Measurements from ENCODE around the gene IL15RA. TPM values are rescaled to one million over a fixed set of nuclear protein-coding genes. Genes with fewer than 3 reads are reported as not detected.

Gene IL15RA
- total and polyA plus RNA-seq, 4 donors: 13.2 to 67.7 (median 32.7) TPM

DNA sequence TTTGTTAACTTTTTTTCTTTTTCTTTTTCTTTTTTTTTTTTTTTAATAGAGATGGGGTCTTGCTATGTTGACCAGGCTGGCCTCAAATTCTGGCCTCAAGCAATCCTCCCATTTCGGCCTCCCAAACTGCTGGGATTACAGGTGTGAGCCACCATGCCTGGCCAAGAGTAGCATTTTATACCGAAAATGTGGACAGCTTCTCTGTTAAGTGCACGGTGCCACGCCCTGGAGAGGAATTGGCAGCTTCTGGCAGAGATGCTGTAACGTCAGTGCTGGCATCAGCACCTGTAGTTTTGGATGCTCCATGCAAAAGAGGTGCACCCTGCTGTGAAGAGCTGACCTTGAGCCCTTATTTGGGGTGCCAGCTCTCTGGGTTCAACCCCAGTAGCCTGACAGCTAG, 18.2 kb downstream of the IL15RA start:
- H3K4me1 ChIP-seq (ENCODE audit: control insufficient read depth in 5 of 5, insufficient read depth in 5 of 5, low read length in 5 of 5): no peaks in the 10 kb centered on the region
- H3K36me3 ChIP-seq (ENCODE audit: control insufficient read depth in 4 of 4, insufficient read depth in 4 of 4, low read length in 4 of 4): peaks cover 0 to 41% (median 0%) of the 10 kb centered on the region in 4 donors
- no peak for ATAC-seq (ENCODE audit: insufficient read depth, low FRiP score)
- H3K9me3 ChIP-seq (ENCODE audit: control insufficient read depth in 4 of 4, insufficient read depth in 3 of 4, low read length in 3 of 4): no peaks in the 10 kb centered on the region
- H3K4me3 ChIP-seq: no peak overlapping the region
- H3K9ac ChIP-seq (ENCODE audit: insufficient read depth in 1 of 2, low read length in 2 of 2): no peak overlapping the region
- TF ChIP-seq, protein P1, sequence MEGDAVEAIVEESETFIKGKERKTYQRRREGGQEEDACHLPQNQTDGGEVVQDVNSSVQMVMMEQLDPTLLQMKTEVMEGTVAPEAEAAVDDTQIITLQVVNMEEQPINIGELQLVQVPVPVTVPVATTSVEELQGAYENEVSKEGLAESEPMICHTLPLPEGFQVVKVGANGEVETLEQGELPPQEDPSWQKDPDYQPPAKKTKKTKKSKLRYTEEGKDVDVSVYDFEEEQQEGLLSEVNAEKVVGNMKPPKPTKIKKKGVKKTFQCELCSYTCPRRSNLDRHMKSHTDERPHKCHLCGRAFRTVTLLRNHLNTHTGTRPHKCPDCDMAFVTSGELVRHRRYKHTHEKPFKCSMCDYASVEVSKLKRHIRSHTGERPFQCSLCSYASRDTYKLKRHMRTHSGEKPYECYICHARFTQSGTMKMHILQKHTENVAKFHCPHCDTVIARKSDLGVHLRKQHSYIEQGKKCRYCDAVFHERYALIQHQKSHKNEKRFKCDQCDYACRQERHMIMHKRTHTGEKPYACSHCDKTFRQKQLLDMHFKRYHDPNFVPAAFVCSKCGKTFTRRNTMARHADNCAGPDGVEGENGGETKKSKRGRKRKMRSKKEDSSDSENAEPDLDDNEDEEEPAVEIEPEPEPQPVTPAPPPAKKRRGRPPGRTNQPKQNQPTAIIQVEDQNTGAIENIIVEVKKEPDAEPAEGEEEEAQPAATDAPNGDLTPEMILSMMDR (IDR thresholded peaks at IDR 0.05; ENCODE audit: control extremely low read depth, extremely low read depth): no peak
- DNase-seq: no peak
- no peaks in the 10 kb centered on the region for H3K27me3 ChIP-seq (ENCODE audit: control insufficient read depth in 3 of 3, insufficient read depth in 3 of 3, low read length in 2 of 3)
- WGBS, 2 donors: 90 to 95% methylated on average over 5 of the region's 5 CpGs
- no peak overlapping the region for H3K27ac ChIP-seq (ENCODE audit: low read depth in 1 of 2, low read length in 1 of 2)

DNA sequence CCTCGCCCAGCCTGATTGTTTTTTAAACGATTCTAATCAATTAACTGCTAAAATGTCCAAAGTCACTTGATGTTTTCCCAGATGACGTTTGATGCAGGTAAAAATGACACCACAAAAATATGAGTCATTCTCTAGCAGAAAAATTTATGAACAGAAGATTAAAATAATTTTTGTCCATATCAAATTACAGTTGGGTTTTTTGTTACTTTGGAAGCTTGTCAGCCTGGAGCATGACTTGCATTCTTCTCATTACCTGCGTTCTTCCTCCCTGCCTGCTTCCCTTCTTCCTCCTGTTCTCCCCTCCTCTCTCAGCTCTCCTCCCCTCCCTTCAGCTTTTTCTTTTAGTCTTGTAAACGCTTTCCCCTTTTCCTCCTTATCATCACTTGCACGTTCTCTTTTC, 18.7 kb downstream of the IL15RA start:
- H3K27ac ChIP-seq (ENCODE audit: low read depth in 1 of 2, low read length in 1 of 2): no peak overlapping the region
- ATAC-seq (ENCODE audit: insufficient read depth, low FRiP score) (no peak), DNase-seq (no peak)
- no peak overlapping the region for H3K9ac ChIP-seq (ENCODE audit: insufficient read depth in 1 of 2, low read length in 2 of 2)
- no peaks in the 10 kb centered on the region for H3K9me3 ChIP-seq (ENCODE audit: control insufficient read depth in 4 of 4, insufficient read depth in 3 of 4, low read length in 3 of 4)
- H3K27me3 ChIP-seq (ENCODE audit: control insufficient read depth in 3 of 3, insufficient read depth in 3 of 3, low read length in 2 of 3): no peaks in the 10 kb centered on the region
- H3K4me1 ChIP-seq (ENCODE audit: control insufficient read depth in 5 of 5, insufficient read depth in 5 of 5, low read length in 5 of 5): no peaks in the 10 kb centered on the region
- peaks cover 0 to 39% (median 0%) of the 10 kb centered on the region in 4 donors for H3K36me3 ChIP-seq (ENCODE audit: control insufficient read depth in 4 of 4, insufficient read depth in 4 of 4, low read length in 4 of 4)
- TF ChIP-seq, protein P1 (IDR thresholded peaks at IDR 0.05; ENCODE audit: control extremely low read depth, extremely low read depth): no peak
- WGBS, 2 donors: 63 to 78% methylated on average over 6 of the region's 6 CpGs
- H3K4me3 ChIP-seq: no peak overlapping the region

DNA sequence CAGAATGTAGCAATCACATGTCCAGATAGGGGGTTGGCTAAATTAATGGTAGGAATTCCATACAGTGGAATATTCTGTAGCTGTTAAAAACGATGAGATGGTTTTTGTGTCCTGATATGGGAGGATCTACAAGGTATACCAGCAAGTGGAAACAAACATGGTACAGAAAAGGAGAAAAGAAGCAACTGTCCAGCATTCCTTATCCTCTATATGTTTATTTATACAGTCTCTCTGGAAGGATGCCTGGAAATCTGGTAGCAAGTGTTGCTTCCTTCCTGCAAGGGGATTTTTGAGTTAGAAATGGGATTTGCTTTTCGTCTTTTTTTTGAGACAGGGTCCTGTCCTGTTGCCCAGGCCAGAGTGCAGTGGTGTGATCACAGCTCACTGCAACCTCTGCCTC, 19.3 kb downstream of the IL15RA start:
- no peak overlapping the region for H3K9ac ChIP-seq (ENCODE audit: insufficient read depth in 1 of 2, low read length in 2 of 2)
- whole genome bisulfite sequencing, 2 donors: 52 to 69% methylated on average over 2 of the region's 2 CpGs
- H3K27ac ChIP-seq (ENCODE audit: low read depth in 1 of 2, low read length in 1 of 2): no peak overlapping the region
- H3K36me3 ChIP-seq (ENCODE audit: control insufficient read depth in 4 of 4, insufficient read depth in 4 of 4, low read length in 4 of 4): peaks cover 0 to 36% (median 0%) of the 10 kb centered on the region in 4 donors
- TF ChIP-seq, protein P1 (IDR thresholded peaks at IDR 0.05; ENCODE audit: control extremely low read depth, extremely low read depth): no peak
- ATAC-seq (ENCODE audit: insufficient read depth, low FRiP score) (no peak), DNase-seq (peak in 2 of 3 donors; percentile 71 to 79)
- no peak overlapping the region for H3K4me3 ChIP-seq
- H3K9me3 ChIP-seq (ENCODE audit: control insufficient read depth in 4 of 4, insufficient read depth in 3 of 4, low read length in 3 of 4): no peaks in the 10 kb centered on the region
- H3K27me3 ChIP-seq (ENCODE audit: control insufficient read depth in 3 of 3, insufficient read depth in 3 of 3, low read length in 2 of 3): no peaks in the 10 kb centered on the region
- H3K4me1 ChIP-seq (ENCODE audit: control insufficient read depth in 5 of 5, insufficient read depth in 5 of 5, low read length in 5 of 5): no peaks in the 10 kb centered on the region

Measured in lung (tissue), 12 donors.